Stimulated activated CD8-positive, alpha-beta memory T cell treated with anti-CD3 and anti-CD28 coated beads, Interleukin-4, amount 100 ng/mL, for 1 hour (primary cell): ENCODE data around the gene ASTN2.

Experiments used
- DNase-seq, 2 donors: peaks; one replicate each; pipeline ENCODE4 v3.0.0-alpha.2; 2020; ENCODE audit warnings: low read depth in 2 of 2, low spot score in 1 of 2

The ASTN2 gene

GRCh38 chr9:116647515-116647809 lies 767.4 kb downstream of the ASTN2 start:
- no peak for DNase-seq

DNA sequence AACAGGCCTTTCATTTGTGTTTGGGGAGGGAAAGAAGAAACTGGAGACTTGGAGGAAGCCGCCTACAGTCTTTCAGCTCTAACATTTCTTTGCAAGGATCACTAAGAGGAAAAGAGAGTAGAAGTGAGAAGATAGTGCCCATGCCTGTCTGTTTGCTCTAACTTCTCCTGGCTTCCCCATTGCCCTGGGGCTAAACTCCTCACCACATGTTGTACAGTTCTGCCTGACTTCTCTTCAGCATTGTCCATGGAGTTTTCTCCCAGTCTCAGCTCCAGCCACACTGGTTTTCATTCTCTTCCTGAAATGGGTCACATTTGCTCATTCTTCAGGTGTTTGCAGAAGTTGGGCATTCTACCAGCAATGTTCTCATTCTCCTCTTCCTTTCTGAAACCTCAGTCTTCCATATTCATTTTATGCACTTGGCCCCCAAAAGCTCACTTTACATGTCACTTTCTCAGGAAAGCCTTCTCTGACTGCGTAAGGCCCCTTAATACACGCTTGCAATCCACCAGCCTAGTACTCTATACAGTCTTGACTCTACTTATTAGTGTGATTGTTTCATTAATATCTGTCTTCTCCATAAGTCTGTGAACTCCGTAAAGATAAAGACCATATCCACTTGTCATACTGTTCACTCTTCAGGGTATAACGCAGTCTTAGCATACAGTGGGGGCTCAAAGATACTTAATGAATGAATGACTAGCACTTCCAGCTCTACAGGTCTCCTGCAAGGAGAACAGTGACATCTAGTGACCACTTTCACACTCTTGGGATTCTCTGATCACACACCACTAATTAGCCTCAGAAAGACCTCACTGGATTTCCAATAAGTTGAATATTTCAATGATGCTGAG lies 768.0 kb downstream of the ASTN2 start:
- DNase-seq: no peak

DNA sequence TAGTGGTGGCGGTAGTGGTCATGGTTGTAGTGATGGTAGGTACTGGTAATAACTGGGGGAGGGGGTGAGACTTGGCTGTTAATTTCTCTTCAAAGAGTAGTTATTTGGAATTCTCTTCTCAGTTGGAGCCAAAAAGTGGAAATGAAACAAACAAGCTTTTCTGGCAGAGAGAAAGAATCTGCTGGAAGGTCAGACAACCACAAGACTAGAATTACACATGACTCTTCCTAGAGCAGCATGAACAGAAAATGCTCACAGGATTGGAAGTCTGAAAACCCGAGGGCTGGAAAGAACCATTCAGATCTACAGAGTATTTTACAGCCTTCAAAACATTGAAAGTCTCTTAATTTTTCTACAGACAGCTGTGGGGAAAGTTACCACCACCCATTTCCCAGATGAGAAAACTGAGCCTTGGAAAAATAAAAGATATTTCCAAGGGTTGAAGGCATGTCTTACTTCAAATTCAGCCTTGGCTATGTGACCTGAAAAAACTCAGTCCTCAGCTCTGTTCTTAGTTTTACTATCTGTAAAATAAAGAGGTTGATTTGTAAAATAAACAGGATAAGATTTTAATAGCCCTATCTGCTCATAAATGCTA lies 770.7 kb downstream of the ASTN2 start:
- DNase-seq: no peak

DNA sequence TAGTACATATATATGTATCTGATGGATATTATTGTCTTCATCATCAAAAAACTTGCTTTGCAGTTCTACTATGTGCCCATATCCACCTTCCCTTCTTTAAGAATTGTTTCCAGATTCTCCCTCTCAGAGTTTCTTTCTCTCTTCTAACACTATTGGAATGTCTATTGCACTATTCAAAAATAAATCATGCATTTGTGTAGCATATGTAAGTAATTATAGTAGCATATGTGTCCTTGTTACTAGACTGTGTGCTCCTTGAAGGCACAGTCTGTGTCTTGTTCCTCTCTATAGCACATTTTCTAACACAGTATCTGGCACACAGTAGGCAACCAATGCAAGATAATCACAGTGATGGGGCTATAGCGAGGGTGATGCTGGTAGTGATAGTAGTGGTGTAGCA lies 771.2 kb downstream of the ASTN2 start:
- no peak for DNase-seq

DNA sequence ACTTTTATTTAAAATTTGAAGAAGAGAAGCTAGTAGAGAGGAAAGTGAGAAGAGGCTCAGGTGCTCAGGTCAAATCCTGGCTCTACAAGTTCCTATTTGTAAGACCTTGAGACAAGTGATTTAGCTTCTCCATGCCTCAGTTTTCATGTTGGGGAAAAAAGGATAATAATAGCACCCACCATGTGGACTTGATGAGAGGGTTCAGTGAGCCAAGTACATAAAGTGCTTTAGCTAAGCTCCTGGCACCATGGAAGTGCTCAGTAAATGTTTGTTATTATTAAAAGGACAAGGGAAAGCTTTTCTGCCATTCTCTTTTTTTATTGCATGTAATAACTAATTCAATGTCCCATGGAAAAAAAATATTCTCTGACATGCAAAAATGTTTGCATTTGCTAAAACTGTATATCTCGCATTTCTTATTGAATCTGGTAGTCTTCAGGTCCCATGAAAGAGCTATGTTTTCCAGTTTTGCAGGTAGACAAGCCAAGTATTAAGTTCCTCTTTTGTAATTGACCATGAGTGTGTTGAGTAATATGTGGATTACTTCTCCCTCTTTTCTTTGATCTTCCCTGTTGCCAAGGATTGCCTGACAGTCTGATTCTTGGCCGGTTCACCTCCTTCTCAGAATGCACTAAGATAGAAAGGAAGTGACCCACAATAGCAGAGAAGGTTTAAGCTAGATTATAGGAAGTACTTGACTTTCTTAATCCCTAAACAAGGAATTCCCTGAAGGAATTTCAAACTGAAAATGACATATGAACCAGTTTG lies 773.4 kb downstream of the ASTN2 start:
- DNase-seq: no peak

DNA sequence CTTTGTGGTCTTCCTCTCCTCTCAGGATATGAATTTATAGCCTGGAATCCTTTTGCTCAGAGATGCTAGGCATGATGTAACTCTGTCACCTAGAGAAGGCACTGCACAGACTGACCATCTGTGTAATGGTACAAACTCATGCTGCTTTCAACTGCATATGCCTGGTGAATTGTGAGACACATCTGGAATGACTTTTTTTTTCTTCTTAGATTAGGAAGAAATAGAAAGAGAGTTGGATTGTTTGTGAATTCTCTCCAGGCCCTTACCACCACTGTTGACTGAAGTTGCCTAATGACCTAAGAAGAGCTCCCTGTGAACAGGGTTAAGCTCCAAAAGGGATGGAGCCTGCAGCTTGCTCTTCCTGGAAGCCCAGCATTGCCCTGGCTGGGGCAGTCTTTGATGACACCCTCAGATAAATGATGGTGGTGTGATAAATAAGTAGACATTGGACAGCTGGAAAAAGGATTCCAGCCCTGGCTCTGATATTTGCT lies 775.6 kb downstream of the ASTN2 start:
- DNase-seq: no peak

- no peak for DNase-seq
Measured at GRCh38 chr9:116635908-116636307, 778.9 kb downstream of the ASTN2 start.

- DNase-seq: no peak
Measured at GRCh38 chr9:116632990-116633838, 781.6 kb downstream of the ASTN2 start.

GRCh38 chr9:116629634-116630033 lies 785.2 kb downstream of the ASTN2 start:
- no peak for DNase-seq

- DNase-seq: no peak
Measured at GRCh38 chr9:116628716-116629115, 786.1 kb downstream of the ASTN2 start.

DNA sequence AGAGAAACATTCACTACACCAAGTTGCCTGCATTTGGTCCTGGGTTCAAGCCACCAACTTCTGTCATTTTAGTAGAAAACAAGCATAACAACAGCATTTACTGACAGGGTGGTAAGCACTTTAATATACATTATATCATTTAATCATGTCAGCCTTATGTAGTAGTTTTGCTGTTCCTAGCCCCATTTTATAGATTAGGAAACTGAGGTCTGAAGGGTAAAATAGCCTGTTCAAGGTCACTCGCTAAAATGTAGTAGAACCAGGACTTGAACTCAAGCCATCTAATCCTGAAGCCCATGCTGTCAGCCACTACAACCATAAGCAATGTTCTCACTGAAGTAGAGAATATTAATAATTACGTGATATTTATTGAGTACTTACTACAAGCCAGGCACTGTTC lies 787.4 kb downstream of the ASTN2 start:
- no peak for DNase-seq

DNA sequence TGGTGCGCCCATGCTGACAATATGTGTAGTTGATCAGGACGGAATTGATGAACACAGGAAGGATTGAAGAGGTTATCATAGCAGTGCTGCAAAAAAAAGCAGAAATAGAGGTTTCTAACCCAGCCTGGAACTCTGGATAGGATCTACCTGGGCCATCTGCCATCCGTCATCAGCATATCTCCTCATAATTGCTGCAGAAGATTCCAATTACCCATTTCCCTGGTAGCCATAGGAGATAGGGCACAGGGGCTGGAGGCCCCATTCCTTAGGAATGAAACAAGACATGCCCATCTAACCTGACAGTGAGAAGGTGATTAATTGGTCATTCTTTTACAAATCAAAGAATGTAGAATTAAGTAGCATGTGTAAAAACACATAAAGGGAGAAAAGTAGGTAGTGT lies 788.1 kb downstream of the ASTN2 start:
- no peak for DNase-seq

DNA sequence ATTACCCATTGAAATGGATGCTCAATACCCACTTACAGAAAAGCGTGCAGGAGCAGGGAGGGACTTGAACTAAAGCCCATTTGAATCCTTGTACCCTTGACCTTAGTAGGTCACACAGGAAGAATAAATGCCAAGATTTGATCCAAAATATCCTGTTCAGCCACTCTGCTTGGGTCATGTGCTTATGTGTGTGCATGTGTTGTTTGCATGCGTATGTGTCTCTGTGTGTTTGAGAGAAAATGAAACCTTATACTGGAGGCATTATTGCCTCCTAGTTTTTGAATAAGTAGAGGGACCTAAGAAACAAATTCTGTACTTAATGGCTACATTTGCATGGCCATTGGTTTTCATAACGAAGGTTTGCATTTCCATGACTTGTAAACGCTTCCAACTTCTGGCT lies 791.1 kb downstream of the ASTN2 start:
- no peak for DNase-seq

DNA sequence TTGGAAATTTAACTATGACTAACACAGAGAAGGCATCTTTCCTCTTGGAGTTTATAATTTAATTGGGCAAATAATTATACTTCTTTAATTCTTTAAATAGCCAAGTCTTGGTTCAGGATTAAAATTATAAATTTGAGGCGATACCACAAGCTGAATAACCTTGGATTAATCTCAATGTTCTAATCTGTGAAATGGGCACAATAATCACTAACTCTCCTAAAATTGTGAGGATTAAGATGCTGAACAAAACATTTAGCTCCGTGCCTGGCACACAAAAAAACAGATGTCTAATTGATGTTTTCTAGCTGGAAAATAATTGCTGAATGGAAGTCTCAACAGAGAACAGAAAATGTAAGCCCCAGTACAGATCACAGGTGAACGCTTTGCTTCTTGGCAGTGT lies 797.5 kb downstream of the ASTN2 start:
- no peak for DNase-seq

DNA sequence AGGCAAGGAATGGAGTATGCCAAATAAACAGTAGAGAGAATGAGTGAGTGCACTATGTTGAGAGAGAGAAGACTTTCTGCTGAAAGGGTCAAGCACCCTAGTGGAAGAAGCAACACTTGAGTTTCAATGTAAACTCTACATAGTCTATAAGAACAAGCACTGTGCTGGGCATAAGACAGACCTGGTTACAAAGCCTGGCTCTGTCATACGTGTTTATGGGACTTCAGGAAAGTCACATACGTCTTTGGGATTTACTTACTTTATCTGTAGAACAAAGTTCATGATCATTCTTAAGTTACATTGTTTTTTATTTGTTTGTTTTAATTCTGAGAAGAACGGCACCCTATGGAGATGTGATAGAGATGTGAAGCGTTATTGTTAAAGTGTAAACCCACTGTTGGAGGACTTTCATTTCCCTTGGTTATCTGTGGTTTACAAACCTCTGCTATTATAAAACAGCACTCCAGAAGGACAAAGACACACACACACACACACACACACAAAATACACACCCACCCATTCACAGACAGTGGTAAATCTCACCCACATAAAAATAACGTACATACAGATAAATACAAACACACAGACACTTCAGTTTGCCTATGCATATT lies 798.4 kb downstream of the ASTN2 start:
- DNase-seq: no peak

GRCh38 chr9:116608064-116608463 lies 806.8 kb downstream of the ASTN2 start:
- no peak for DNase-seq

DNA sequence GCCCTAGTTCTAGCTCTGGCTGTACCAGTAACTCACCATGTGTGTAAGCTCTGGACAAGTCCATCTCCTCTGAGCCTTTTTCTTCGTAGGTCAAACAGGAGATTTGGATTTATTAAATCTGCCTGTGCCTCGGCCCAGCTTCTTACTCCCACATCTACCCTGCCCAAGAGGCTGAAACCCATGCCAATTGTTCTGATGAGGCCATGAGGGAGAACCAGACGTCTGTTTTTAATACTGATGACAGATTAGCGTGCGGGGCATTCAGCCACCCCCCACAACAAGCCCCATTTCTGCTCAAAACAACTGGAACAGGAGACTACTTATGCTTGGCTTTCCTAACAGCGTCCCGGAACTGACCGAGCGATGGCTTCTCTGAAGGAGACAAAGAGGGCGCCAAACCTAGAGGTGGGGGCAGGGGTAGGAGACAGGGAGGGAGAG lies 808.9 kb downstream of the ASTN2 start:
- no peak for DNase-seq

- DNase-seq: no peak
Measured at GRCh38 chr9:116605060-116605459, 809.8 kb downstream of the ASTN2 start.

GRCh38 chr9:116604251-116604650 lies 810.6 kb downstream of the ASTN2 start:
- DNase-seq: no peak

DNA sequence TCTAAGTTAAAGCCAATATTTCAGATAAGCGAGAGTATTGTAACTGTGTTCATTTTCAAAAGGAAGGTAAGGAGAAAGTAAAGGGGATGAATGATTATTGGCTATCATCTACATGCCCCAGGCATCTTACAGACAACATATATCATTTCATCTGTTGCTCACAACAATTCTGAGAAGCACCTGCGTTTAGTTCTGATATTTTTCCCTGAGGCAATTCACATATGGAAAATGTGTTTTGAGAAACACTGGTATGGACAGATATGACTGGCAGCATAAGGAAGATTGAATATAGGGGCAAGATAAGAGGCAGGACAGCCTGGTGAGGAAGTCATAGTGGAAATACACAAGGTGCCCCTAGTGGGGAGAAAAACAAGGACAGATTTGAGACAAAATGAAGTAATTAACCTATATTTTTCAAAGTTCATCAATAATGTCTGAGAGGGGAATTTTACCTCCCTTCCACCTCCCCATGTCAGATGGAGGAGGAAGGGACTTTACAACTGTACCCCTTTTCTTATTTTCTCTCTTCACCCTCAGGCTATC lies 815.4 kb downstream of the ASTN2 start:
- no peak for DNase-seq
